ENCODE results near the gene KLK15.

- TF ChIP-seq CTCF (IDR thresholded peaks at IDR 0.05 in 2 of 3, conservative IDR thresholded peaks at IDR 0.05 in 1 of 3; ENCODE audit: control insufficient read depth in 2 of 3, extremely low read depth in 1 of 3, insufficient read depth in 1 of 3, low read depth in 3 of 3, low read length in 3 of 3) = no peak
- TF ChIP-seq EZH2 (IDR thresholded peaks at IDR 0.05; ENCODE audit: borderline replicate concordance, control insufficient read depth, low read depth, low read length) = no peak
- TF ChIP-seq ZNF384 (IDR thresholded peaks at IDR 0.05; ENCODE audit: borderline replicate concordance, low read depth, low read length) = no peak
- TF ChIP-seq PAX8 (IDR thresholded peaks at IDR 0.05) = no peak
- TF ChIP-seq POLR2A (IDR thresholded peaks at IDR 0.05; ENCODE audit: low read depth, low read length) = no peak
- TF ChIP-seq YY1 (IDR thresholded peaks at IDR 0.05; ENCODE audit: low read depth, low read length) = no peak
- no peak for TF ChIP-seq USF1 (IDR thresholded peaks at IDR 0.05; ENCODE audit: borderline replicate concordance, extremely low read length, insufficient read depth, low read depth, low read length)
Observed at GRCh38 chr19:50861010-50861409, 27.6 kb upstream of the KLK15 start.
